Fibroblast of lung (primary cell): ENCODE results near the gene XAGE5. TPM values are rescaled to one million over a fixed set of nuclear protein-coding genes. Genes with fewer than 3 reads are reported as not detected.
"Not testable (repeated sequence)": the region's sequence is repeated elsewhere in the genome, so short reads cannot be mapped to it uniquely, and the experiment has no call there.

Experiments used
- DNase-seq, 2 donors: peaks; one replicate each; pipeline versions ENCODE4 v3.0.0 to v3.0.0-alpha.2; 2010; ENCODE audit warnings: low read depth in 2 of 2
- H2AFZ ChIP-seq: 2 replicates; pipeline ENCODE4 v1.5.1; 2012; ENCODE audit warnings: low read length, control low read depth, inconsistent platforms
- H3K27ac ChIP-seq: 2 replicates; pipeline ENCODE4 v1.5.1; 2011; ENCODE audit warnings: low read length, control low read depth; ENCODE audit not compliant: insufficient read depth
- H3K27me3 ChIP-seq: 2 replicates; pipeline ENCODE4 v1.5.1; 2011; ENCODE audit warnings: mild to moderate bottlenecking, low read length; ENCODE audit not compliant: control insufficient read depth, insufficient read depth
- H3K36me3 ChIP-seq: 2 replicates; pipeline ENCODE4 v1.5.1; 2011; ENCODE audit warnings: low read length; ENCODE audit not compliant: control insufficient read depth, insufficient read depth
- H3K4me1 ChIP-seq: 2 replicates; pipeline ENCODE4 v1.5.1; 2011; ENCODE audit warnings: low read length; ENCODE audit not compliant: control insufficient read depth, insufficient read depth; ENCODE audit errors: extremely low read depth
- H3K4me2 ChIP-seq: 2 replicates; pipeline ENCODE4 v1.5.1; 2011; ENCODE audit warnings: low read length, control low read depth; ENCODE audit not compliant: insufficient read depth; ENCODE audit errors: extremely low read depth
- H3K4me3 ChIP-seq, 4 experiments: fragments of 200-600 bp in 1 of 4; sonication (generic) in 1 of 4; replicated peaks in 1 of 4; 2 replicates each; pipeline ENCODE4 v1.5.1; 2011 to 2016; ENCODE audit warnings: low read length in 4 of 4, low read depth in 3 of 4, mild to moderate bottlenecking in 3 of 4, control low read depth in 2 of 4, inconsistent platforms in 1 of 4, mixed read lengths in 1 of 4; ENCODE audit not compliant: insufficient read depth in 1 of 4; ENCODE audit errors: control extremely low read depth in 1 of 4
- H3K79me2 ChIP-seq: 2 replicates; pipeline ENCODE4 v1.5.1; 2012; ENCODE audit warnings: mild to moderate bottlenecking, low read length, inconsistent platforms; ENCODE audit not compliant: control insufficient read depth, insufficient read depth
- H3K9ac ChIP-seq: 2 replicates; pipeline ENCODE4 v1.5.1; 2011; ENCODE audit warnings: mild to moderate bottlenecking, low read length, control low read depth; ENCODE audit not compliant: insufficient read depth
- H3K9me3 ChIP-seq: 2 replicates; pipeline ENCODE4 v1.5.1; 2012; ENCODE audit warnings: low read depth, low read length; ENCODE audit not compliant: control insufficient read depth, insufficient read depth
- H4K20me1 ChIP-seq: 2 replicates; pipeline ENCODE4 v1.5.1; 2011; ENCODE audit warnings: low read length; ENCODE audit not compliant: control insufficient read depth, insufficient read depth; ENCODE audit errors: extremely low read depth
- EZH2 ChIP-seq: IDR thresholded peaks from 2 replicates; pipeline ENCODE4 v1.5.1; 2012; ENCODE audit warnings: low read length, control low read depth, mild to moderate bottlenecking; ENCODE audit errors: missing control alignments
- polyA plus RNA-seq, 2 donors: library from polyadenylated mRNA; depleted of rRNA in 1 of 2; stranded (reverse) in 1 of 2; unstranded in 1 of 2; fragments of >200 nt; gene quantifications; 2 replicates each; pipeline ENCODE4 v1.2.1, GENCODE V29; 2011 to 2012; ENCODE audit warnings: missing spikeins in 1 of 2
- total RNA-seq: library from RNA; depleted of rRNA; stranded (reverse); fragments of >200 nt; gene quantifications from 2 replicates; pipeline ENCODE4 v1.2.1, GENCODE V29; 2014
- TF ChIP-seq, protein P1 (sequence below), 2 donors: IDR thresholded peaks in 1 of 2; conservative IDR thresholded peaks in 1 of 2; 1 replicate in 1 of 2; 2 replicates in 1 of 2; pipeline ENCODE4 v1.5.1; 2011 to 2012; ENCODE audit warnings: low read length in 2 of 2, control low read depth in 1 of 2, inconsistent platforms in 1 of 2, low read depth in 1 of 2, mild to moderate bottlenecking in 1 of 2

XAGE5 gene
- total and polyA plus RNA-seq, 2 donors (not counting 1 experiment from before 2014, with no cell fraction given): not detected

DNA sequence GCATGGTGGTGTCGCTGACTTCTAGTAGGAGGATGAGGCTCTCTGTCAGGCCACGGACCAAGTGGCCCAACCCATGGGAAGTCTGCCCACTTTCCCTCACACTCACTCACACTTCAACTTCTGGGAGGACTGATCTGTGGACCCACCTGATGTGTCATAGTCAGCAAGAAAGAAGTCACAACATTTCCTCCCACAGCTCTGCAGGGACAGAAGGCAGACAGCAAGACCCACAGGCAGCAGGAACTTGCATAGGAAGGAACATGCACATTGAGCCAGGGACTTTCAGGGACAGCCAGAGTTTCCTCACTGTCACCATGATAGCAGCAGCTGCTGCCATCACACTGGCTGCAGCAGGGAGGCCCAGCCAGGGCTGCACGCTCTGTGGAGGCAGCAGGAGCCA lies 19.5 kb downstream of the XAGE5 start:
- H3K27ac ChIP-seq: no peak overlapping the region
- H3K79me2 ChIP-seq: no peaks in the 10 kb centered on the region
- no peaks in the 10 kb centered on the region for H4K20me1 ChIP-seq
- H3K4me3 ChIP-seq: no peak overlapping the region
- H2AFZ ChIP-seq: no peak overlapping the region
- TF ChIP-seq, protein P1, sequence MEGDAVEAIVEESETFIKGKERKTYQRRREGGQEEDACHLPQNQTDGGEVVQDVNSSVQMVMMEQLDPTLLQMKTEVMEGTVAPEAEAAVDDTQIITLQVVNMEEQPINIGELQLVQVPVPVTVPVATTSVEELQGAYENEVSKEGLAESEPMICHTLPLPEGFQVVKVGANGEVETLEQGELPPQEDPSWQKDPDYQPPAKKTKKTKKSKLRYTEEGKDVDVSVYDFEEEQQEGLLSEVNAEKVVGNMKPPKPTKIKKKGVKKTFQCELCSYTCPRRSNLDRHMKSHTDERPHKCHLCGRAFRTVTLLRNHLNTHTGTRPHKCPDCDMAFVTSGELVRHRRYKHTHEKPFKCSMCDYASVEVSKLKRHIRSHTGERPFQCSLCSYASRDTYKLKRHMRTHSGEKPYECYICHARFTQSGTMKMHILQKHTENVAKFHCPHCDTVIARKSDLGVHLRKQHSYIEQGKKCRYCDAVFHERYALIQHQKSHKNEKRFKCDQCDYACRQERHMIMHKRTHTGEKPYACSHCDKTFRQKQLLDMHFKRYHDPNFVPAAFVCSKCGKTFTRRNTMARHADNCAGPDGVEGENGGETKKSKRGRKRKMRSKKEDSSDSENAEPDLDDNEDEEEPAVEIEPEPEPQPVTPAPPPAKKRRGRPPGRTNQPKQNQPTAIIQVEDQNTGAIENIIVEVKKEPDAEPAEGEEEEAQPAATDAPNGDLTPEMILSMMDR (conservative IDR thresholded peaks at IDR 0.05 in 1 of 2, IDR thresholded peaks at IDR 0.05 in 1 of 2; ENCODE audit: low read depth in 1 of 2, low read length in 2 of 2): no peak
- TF ChIP-seq EZH2: no peak
- no peaks in the 10 kb centered on the region for H3K4me1 ChIP-seq
- no peak for DNase-seq
- H3K9ac ChIP-seq: no peak overlapping the region
- no peaks in the 10 kb centered on the region for H3K27me3 ChIP-seq
- H3K36me3 ChIP-seq: no peaks in the 10 kb centered on the region
- H3K9me3 ChIP-seq: no peaks in the 10 kb centered on the region
- H3K4me2 ChIP-seq: no peak overlapping the region

DNA sequence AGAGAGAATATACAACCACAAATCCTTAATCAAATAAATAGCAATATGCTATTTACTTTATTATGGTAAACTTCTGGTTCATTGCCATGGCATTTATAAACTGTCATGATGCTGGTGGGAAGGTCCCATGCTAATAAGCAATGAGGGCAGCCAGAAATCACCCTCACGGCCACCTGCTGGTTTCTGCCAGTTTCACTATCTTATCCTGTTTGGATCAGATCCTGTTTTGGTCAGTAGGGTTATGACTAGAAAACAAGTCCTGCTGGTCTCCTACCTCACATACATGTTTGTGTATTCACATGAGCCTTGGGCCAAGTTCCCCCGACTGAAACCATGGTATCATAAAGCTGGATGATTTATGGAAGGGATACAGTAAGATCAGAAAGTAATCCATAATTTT lies 28.1 kb downstream of the XAGE5 start:
- H3K9ac ChIP-seq: no peak overlapping the region
- no peak for DNase-seq
- no peak overlapping the region for H3K4me2 ChIP-seq
- H3K36me3 ChIP-seq: no peaks in the 10 kb centered on the region
- H3K27ac ChIP-seq: no peak overlapping the region
- H3K4me1 ChIP-seq: no peaks in the 10 kb centered on the region
- H3K79me2 ChIP-seq: no peaks in the 10 kb centered on the region
- TF ChIP-seq, protein P1 (conservative IDR thresholded peaks at IDR 0.05 in 1 of 2, IDR thresholded peaks at IDR 0.05 in 1 of 2; ENCODE audit: low read depth in 1 of 2, low read length in 2 of 2): no peak
- no peak for TF ChIP-seq EZH2
- H3K9me3 ChIP-seq: no peaks in the 10 kb centered on the region
- no peak overlapping the region for H3K4me3 ChIP-seq
- no peaks in the 10 kb centered on the region for H3K27me3 ChIP-seq
- H4K20me1 ChIP-seq: no peaks in the 10 kb centered on the region
- no peak overlapping the region for H2AFZ ChIP-seq

DNA sequence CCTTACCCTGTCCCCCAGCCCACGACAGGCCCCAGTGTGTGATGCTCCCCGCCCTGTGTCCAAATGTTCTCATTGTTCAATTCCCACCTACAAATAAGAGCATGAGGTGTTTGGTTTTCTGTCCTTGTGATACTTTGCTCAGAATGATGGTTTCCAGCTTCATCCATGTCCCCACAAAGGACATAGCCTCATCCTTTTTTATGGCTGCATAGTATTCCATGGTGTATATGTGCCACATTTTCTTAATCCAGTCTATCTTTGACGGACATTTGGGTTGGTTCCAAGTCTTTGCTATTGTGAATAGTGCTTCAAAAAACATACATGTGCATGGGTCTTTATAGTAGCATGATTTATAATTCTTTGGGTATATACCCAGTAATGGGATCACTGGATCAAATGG lies 32.5 kb downstream of the XAGE5 start:
- H3K79me2 ChIP-seq, H3K9me3 ChIP-seq, H3K4me1 ChIP-seq, H3K4me2 ChIP-seq, H3K36me3 ChIP-seq, H2AFZ ChIP-seq, H3K4me3 ChIP-seq, H4K20me1 ChIP-seq, DNase-seq, H3K27me3 ChIP-seq, H3K27ac ChIP-seq, H3K9ac ChIP-seq: not testable (repeated sequence)
